HepG2 (cell line): Measurements from ENCODE around the gene TASOR.

ENCODE experiments used
- ELF1 ChIP-seq: sonication (generic); formaldehyde crosslinking; IDR thresholded peaks from 2 replicates; pipeline ENCODE4 v1.4.0; 2020; ENCODE audit warnings: missing genetic modification reagents
- JUNB ChIP-seq: sonication (generic); formaldehyde crosslinking; IDR thresholded peaks from 2 replicates; pipeline ENCODE4 v1.8.0; 2022; ENCODE audit warnings: missing genetic modification reagents, mild to moderate bottlenecking, borderline replicate concordance
- KMT2A ChIP-seq: sonication (generic); formaldehyde crosslinking; IDR thresholded peaks from 2 replicates; pipeline ENCODE4 v1.4.0; 2020; ENCODE audit warnings: missing genetic modification reagents
- REXO4 ChIP-seq: sonication (generic); formaldehyde crosslinking; IDR thresholded peaks from 2 replicates; pipeline ENCODE4 v1.8.0; 2022; ENCODE audit warnings: missing genetic modification reagents, mild to moderate bottlenecking, borderline replicate concordance
- U2AF1 ChIP-seq: fragments of 200-400 bp; formaldehyde crosslinking; optimal IDR thresholded peaks from 2 replicates; pipeline ENCODE3; 2017; ENCODE audit warnings: mild to moderate bottlenecking, low read depth, low read length
- ZBTB2 ChIP-seq: sonication (generic); formaldehyde crosslinking; IDR thresholded peaks from 2 replicates; pipeline ENCODE4 v1.8.0; 2022; ENCODE audit warnings: low read depth, missing genetic modification reagents
- ZNF136 ChIP-seq: sonication (generic); formaldehyde crosslinking; IDR thresholded peaks from 2 replicates; pipeline ENCODE4 v1.8.1; 2022; ENCODE audit warnings: low read depth, mild to moderate bottlenecking, moderate library complexity, missing genetic modification reagents
- TF ChIP-seq, protein P1 (sequence below): sonication (generic); formaldehyde crosslinking; IDR thresholded peaks from 2 replicates; pipeline ENCODE4 v1.5.0; 2020; ENCODE audit warnings: mild to moderate bottlenecking, missing genetic modification reagents, moderate library complexity

- TF ChIP-seq JUNB (no peak), ZNF136 (CRISPR knock-in tag) (no peak), ELF1 (no peak), REXO4 (no peak), U2AF1 (no peak), ZBTB2 (CRISPR knock-in tag) (no peak), KMT2A (CRISPR knock-in tag) (no peak)
- TF ChIP-seq, protein P1, sequence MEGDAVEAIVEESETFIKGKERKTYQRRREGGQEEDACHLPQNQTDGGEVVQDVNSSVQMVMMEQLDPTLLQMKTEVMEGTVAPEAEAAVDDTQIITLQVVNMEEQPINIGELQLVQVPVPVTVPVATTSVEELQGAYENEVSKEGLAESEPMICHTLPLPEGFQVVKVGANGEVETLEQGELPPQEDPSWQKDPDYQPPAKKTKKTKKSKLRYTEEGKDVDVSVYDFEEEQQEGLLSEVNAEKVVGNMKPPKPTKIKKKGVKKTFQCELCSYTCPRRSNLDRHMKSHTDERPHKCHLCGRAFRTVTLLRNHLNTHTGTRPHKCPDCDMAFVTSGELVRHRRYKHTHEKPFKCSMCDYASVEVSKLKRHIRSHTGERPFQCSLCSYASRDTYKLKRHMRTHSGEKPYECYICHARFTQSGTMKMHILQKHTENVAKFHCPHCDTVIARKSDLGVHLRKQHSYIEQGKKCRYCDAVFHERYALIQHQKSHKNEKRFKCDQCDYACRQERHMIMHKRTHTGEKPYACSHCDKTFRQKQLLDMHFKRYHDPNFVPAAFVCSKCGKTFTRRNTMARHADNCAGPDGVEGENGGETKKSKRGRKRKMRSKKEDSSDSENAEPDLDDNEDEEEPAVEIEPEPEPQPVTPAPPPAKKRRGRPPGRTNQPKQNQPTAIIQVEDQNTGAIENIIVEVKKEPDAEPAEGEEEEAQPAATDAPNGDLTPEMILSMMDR: no peak
These were observed 28.6 kb downstream of the TASOR start for GRCh38 chr3:56654460-56654859.
